HepG2 (cell line): ENCODE data around the gene TXN2. TPM values are rescaled to one million over a fixed set of nuclear protein-coding genes. Genes with fewer than 3 reads are reported as not detected.
A peak's percentile ranks its signal among the peaks of the same experiment; 100 is the strongest.

Experiments
- ARNTL ChIP-seq: sonication (generic); formaldehyde crosslinking; IDR thresholded peaks from 2 replicates; pipeline ENCODE4 v1.4.0; 2020; ENCODE audit warnings: mild to moderate bottlenecking, missing genetic modification reagents
- EP300 ChIP-seq, 3 experiments: sonication (generic) in 1 of 3; formaldehyde crosslinking in 1 of 3; IDR thresholded peaks; 2 replicates each; pipeline versions ENCODE4 v1.5.1 to v1.6.1; 2011 to 2020; ENCODE audit warnings: low read depth in 2 of 3, low read length in 2 of 3, borderline replicate concordance in 1 of 3, improper control_type of control experiment in 1 of 3, mild to moderate bottlenecking in 1 of 3, missing genetic modification reagents in 1 of 3, moderate library complexity in 1 of 3
- GATA4 ChIP-seq: sonication (generic); IDR thresholded peaks from 2 replicates; pipeline ENCODE4 v1.6.1; 2016; ENCODE audit warnings: antibody characterized with exemption, low read depth, borderline replicate concordance
- HNRNPUL1 ChIP-seq: fragments of 200-400 bp; formaldehyde crosslinking; IDR thresholded peaks from 2 replicates; pipeline ENCODE4 v1.6.1; 2017; ENCODE audit warnings: low read depth, mild to moderate bottlenecking, low read length, moderate library complexity
- NFKB2 ChIP-seq: sonication (generic); formaldehyde crosslinking; IDR thresholded peaks from 2 replicates; pipeline ENCODE4 v1.4.0; 2020; ENCODE audit warnings: missing genetic modification reagents, borderline replicate concordance
- PHB2 ChIP-seq: fragments of 450-650 bp; IDR thresholded peaks from 2 replicates; pipeline ENCODE4 v1.6.1; 2018; ENCODE audit not compliant: partially characterized antibody
- RARA ChIP-seq: IDR thresholded peaks from 2 replicates; pipeline ENCODE4 v1.6.1; 2016; ENCODE audit warnings: missing genetic modification reagents, missing compliant biosample characterization
- ZBTB20 ChIP-seq: sonication (generic); formaldehyde crosslinking; IDR thresholded peaks from 2 replicates; pipeline ENCODE4 v1.8.1; 2023; ENCODE audit warnings: missing genetic modification reagents, low read depth, mild to moderate bottlenecking, borderline replicate concordance
- ZBTB7A ChIP-seq: sonication (generic); formaldehyde crosslinking; IDR thresholded peaks from 2 replicates; pipeline ENCODE4 v1.8.0; 2022; ENCODE audit warnings: mild to moderate bottlenecking, missing genetic modification reagents
- ZFP36L1 ChIP-seq: sonication (generic); formaldehyde crosslinking; IDR thresholded peaks from 2 replicates; pipeline ENCODE4 v1.8.0; 2022; ENCODE audit warnings: mild to moderate bottlenecking, missing genetic modification reagents, moderate library complexity
- ZIK1 ChIP-seq: sonication (generic); formaldehyde crosslinking; IDR thresholded peaks from 2 replicates; pipeline ENCODE4 v1.5.0; 2020; ENCODE audit warnings: mild to moderate bottlenecking, low read depth, missing genetic modification reagents, borderline replicate concordance
- ZMYM4 ChIP-seq: sonication (generic); formaldehyde crosslinking; IDR thresholded peaks from 2 replicates; pipeline ENCODE4 v1.8.1; 2023; ENCODE audit warnings: mild to moderate bottlenecking, missing genetic modification reagents
- ZNF205 ChIP-seq: IDR thresholded peaks from 2 replicates; pipeline ENCODE4 v1.6.1; 2018; ENCODE audit warnings: missing biosample characterization, missing genetic modification reagents
- ZNF276 ChIP-seq: sonication (generic); formaldehyde crosslinking; IDR thresholded peaks from 2 replicates; pipeline ENCODE4 v1.4.0; 2020; ENCODE audit warnings: mild to moderate bottlenecking, low read depth, missing genetic modification reagents
- ZNF383 ChIP-seq: sonication (generic); formaldehyde crosslinking; IDR thresholded peaks from 2 replicates; pipeline ENCODE4 v1.4.0; 2020; ENCODE audit warnings: missing genetic modification reagents, mild to moderate bottlenecking, borderline replicate concordance
- ZNF547 ChIP-seq: sonication (generic); formaldehyde crosslinking; IDR thresholded peaks from 2 replicates; pipeline ENCODE4 v1.5.1; 2020; ENCODE audit warnings: mild to moderate bottlenecking, missing genetic modification reagents
- ZNF580 ChIP-seq: IDR thresholded peaks from 2 replicates; pipeline ENCODE4 v1.6.1; 2016; ENCODE audit warnings: low read depth, borderline replicate concordance
- ZNF660 ChIP-seq: sonication (generic); formaldehyde crosslinking; IDR thresholded peaks from 2 replicates; pipeline ENCODE4 v1.5.1; 2020; ENCODE audit warnings: mild to moderate bottlenecking, low read depth, missing genetic modification reagents, borderline replicate concordance
- ZNF709 ChIP-seq: sonication (generic); formaldehyde crosslinking; IDR thresholded peaks from 2 replicates; pipeline ENCODE4 v1.5.0; 2020; ENCODE audit warnings: mild to moderate bottlenecking, missing genetic modification reagents
- ZNF749 ChIP-seq: sonication (generic); formaldehyde crosslinking; IDR thresholded peaks from 2 replicates; pipeline ENCODE4 v1.8.0; 2022; ENCODE audit warnings: mild to moderate bottlenecking, missing genetic modification reagents, moderate library complexity, borderline replicate concordance
- ZSCAN31 ChIP-seq: sonication (generic); formaldehyde crosslinking; IDR thresholded peaks from 2 replicates; pipeline ENCODE4 v1.5.0; 2020; ENCODE audit warnings: low read depth, mild to moderate bottlenecking, missing genetic modification reagents
- polyA plus RNA-seq, 8 experiments: library from polyadenylated mRNA; depleted of rRNA in 3 of 8; stranded (reverse) in 7 of 8; unstranded in 1 of 8; fragments of >200 nt; fragmentation: Illumina TruSeq in 4 of 8; extraction: Trizol in 4 of 8; gene quantifications; 2 replicates each; pipeline versions ENCODE4 v1.2.1 to v1.2.3, GENCODE V29; 2011 to 2016; ENCODE audit warnings: low read depth in 4 of 8, missing spikeins in 1 of 8, mixed read lengths in 1 of 8; ENCODE audit not compliant: insufficient read depth in 1 of 8
- total RNA-seq, 5 experiments: library from RNA; depleted of rRNA; stranded (reverse); fragments of >200 nt; fragmentation: Illumina TruSeq; extraction: Trizol; gene quantifications; 2 replicates each; pipeline ENCODE4 v1.2.3, GENCODE V29; 2016; ENCODE audit warnings: low read depth in 1 of 5
- TF ChIP-seq, protein P1 (sequence below): fragments of 450-650 bp; IDR thresholded peaks from 2 replicates; pipeline ENCODE4 v1.6.1; 2017
- TF ChIP-seq, protein P2 (sequence below): sonication (generic); formaldehyde crosslinking; IDR thresholded peaks from 2 replicates; pipeline ENCODE4; 2020; ENCODE audit warnings: missing genetic modification reagents, mild to moderate bottlenecking, borderline replicate concordance

TXN2 gene
- total and polyA plus RNA-seq, 2 of the 13 experiments (the other 11 are each of a cell fraction or from before 2014, with no cell fraction given), result 41.4 to 109 TPM

DNA sequence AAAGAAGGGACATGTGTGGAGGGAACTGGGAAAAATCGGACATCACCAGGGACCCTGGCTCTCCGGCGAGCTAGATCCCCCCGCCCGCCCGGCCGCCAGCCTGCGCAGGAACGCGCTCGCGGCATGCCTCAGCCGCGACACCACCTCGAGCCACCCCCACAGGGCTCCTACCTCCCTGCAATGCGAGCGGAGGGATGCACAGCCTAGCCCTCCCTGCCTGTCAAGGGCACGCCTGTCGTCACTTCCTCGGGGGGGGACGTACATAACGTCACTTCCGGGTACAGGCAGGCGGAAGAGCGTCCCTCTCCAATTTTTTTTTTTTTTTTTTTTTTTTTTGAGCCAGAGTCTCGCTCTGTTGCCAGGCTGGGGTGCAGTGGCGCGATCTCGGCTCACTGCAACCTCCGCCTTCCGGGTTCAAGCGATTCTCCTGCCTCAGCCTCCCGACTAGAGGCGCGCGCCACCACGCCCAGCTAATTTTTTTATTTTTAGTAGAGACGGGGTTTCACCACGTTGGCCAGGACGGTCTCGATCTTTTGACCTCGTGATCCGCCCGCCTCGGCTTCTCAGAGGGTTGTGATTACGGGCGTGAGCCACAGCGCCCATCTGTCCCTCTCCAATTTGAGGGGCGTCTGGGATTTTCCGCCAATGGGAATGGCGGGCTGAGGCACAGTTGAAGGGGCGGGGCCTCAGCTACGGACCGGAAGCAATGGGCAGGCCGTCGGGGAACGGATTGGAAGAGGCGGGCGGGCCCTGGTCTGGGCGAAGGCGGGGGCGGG is at the start of gene TXN2 (continued):
- TF ChIP-seq HNRNPUL1, result no peak
- TF ChIP-seq ZNF749 (CRISPR knock-in tag), result no peak
- TF ChIP-seq, protein P1, sequence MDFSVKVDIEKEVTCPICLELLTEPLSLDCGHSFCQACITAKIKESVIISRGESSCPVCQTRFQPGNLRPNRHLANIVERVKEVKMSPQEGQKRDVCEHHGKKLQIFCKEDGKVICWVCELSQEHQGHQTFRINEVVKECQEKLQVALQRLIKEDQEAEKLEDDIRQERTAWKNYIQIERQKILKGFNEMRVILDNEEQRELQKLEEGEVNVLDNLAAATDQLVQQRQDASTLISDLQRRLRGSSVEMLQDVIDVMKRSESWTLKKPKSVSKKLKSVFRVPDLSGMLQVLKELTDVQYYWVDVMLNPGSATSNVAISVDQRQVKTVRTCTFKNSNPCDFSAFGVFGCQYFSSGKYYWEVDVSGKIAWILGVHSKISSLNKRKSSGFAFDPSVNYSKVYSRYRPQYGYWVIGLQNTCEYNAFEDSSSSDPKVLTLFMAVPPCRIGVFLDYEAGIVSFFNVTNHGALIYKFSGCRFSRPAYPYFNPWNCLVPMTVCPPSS, result no peak
- TF ChIP-seq, protein P2, sequence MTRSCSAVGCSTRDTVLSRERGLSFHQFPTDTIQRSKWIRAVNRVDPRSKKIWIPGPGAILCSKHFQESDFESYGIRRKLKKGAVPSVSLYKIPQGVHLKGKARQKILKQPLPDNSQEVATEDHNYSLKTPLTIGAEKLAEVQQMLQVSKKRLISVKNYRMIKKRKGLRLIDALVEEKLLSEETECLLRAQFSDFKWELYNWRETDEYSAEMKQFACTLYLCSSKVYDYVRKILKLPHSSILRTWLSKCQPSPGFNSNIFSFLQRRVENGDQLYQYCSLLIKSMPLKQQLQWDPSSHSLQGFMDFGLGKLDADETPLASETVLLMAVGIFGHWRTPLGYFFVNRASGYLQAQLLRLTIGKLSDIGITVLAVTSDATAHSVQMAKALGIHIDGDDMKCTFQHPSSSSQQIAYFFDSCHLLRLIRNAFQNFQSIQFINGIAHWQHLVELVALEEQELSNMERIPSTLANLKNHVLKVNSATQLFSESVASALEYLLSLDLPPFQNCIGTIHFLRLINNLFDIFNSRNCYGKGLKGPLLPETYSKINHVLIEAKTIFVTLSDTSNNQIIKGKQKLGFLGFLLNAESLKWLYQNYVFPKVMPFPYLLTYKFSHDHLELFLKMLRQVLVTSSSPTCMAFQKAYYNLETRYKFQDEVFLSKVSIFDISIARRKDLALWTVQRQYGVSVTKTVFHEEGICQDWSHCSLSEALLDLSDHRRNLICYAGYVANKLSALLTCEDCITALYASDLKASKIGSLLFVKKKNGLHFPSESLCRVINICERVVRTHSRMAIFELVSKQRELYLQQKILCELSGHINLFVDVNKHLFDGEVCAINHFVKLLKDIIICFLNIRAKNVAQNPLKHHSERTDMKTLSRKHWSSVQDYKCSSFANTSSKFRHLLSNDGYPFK (CRISPR knock-in tag), result peak; percentile 82; the same call in 1 of the 2 replicates
- no peak for TF ChIP-seq ZNF205
- TF ChIP-seq ZMYM4, result no peak
- no peak for TF ChIP-seq ZNF660 (CRISPR knock-in tag)
- TF ChIP-seq ZBTB7A (CRISPR knock-in tag), result no peak
- no peak for TF ChIP-seq ZSCAN31
- TF ChIP-seq RARA (CRISPR knock-in tag), result no peak
- no peak for TF ChIP-seq ZIK1 (CRISPR knock-in tag)
- no peak for TF ChIP-seq PHB2
- no peak for TF ChIP-seq GATA4
- TF ChIP-seq ZNF547 (CRISPR knock-in tag), result peak; percentile 55; the same call in 1 of the 2 replicates
- TF ChIP-seq ZBTB20, result peak; percentile 64; the same call in 1 of the 2 replicates
- TF ChIP-seq EP300 (IDR thresholded peaks at IDR 0.05; ENCODE audit: low read depth in 2 of 2, low read length in 2 of 2), result peak; percentile 10 to 13; a peak in 2 of 4 replicates
- TF ChIP-seq EP300 (CRISPR knock-in tag; IDR thresholded peaks at IDR 0.05; ENCODE audit: borderline replicate concordance), result no peak
- TF ChIP-seq ZNF383 (CRISPR knock-in tag), result no peak
- peak; percentile 74 for TF ChIP-seq ZNF276 (CRISPR knock-in tag)
- 0 out of 2 replicates have a peak, but pooled peaks have one; percentile 21 for TF ChIP-seq ARNTL (CRISPR knock-in tag)
- TF ChIP-seq NFKB2, result peak; percentile 72; the same call in 1 of the 2 replicates
- peak; percentile 44; the same call in 1 of the 2 replicates for TF ChIP-seq ZNF580 (CRISPR knock-in tag)
- TF ChIP-seq ZNF709 (CRISPR knock-in tag), result no peak
- no peak for TF ChIP-seq ZFP36L1 (CRISPR knock-in tag)
